DND-41 (cell line): Measurements from ENCODE around the gene TMTC2.

ENCODE experiments used
- EZH2 ChIP-seq: IDR thresholded peaks from 3 replicates; pipeline ENCODE4 v1.6.1; 2012; ENCODE audit warnings: borderline replicate concordance, low read depth, mild to moderate bottlenecking, moderate library complexity, low read length, inconsistent platforms; ENCODE audit not compliant: severe bottlenecking
- TF ChIP-seq, protein P1 (sequence below): IDR thresholded peaks from 2 replicates; pipeline ENCODE4 v1.5.1; 2012; ENCODE audit warnings: borderline replicate concordance, low read length, moderate library complexity, mild to moderate bottlenecking; ENCODE audit not compliant: poor library complexity, severe bottlenecking; ENCODE audit errors: extremely low read depth

DNA sequence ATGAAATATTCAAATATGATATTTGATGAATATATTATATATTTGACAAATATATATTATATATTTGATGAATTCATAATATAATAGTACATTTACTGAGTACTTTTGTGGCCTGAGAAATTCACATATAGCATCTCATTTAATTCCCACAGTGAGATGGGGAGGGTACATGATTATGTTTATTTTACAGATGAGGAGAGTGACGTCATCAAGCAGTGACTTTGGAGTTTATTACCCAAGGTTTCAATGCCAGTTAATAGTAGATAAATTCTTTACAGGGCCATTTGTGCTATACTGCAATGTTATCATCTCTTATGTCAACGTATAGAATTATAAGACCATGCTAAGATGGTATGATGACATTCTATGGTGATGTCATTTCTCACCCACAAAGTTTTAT, 352.7 kb downstream of the TMTC2 start:
- TF ChIP-seq, protein P1, sequence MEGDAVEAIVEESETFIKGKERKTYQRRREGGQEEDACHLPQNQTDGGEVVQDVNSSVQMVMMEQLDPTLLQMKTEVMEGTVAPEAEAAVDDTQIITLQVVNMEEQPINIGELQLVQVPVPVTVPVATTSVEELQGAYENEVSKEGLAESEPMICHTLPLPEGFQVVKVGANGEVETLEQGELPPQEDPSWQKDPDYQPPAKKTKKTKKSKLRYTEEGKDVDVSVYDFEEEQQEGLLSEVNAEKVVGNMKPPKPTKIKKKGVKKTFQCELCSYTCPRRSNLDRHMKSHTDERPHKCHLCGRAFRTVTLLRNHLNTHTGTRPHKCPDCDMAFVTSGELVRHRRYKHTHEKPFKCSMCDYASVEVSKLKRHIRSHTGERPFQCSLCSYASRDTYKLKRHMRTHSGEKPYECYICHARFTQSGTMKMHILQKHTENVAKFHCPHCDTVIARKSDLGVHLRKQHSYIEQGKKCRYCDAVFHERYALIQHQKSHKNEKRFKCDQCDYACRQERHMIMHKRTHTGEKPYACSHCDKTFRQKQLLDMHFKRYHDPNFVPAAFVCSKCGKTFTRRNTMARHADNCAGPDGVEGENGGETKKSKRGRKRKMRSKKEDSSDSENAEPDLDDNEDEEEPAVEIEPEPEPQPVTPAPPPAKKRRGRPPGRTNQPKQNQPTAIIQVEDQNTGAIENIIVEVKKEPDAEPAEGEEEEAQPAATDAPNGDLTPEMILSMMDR, result no peak
- TF ChIP-seq EZH2, result no peak
